Vagina (tissue), 2 donors: Measurements from ENCODE around the gene LPAR1.

Experiments
- CTCF ChIP-seq, 3 experiments: fragments of 450-650 bp in 2 of 3; fragments of 200-600 bp in 1 of 3; sonication (generic) in 1 of 3; IDR thresholded peaks; one replicate each; pipeline ENCODE4 v1.5.1; 2017 to 2019; ENCODE audit warnings: antibody characterized with exemption in 3 of 3, mild to moderate bottlenecking in 2 of 3, moderate library complexity in 2 of 3
- POLR2A ChIP-seq, 2 donors: fragments of 450-650 bp; IDR thresholded peaks; one replicate each; pipeline ENCODE4 v1.6.1; 2017; ENCODE audit warnings: antibody characterized with exemption in 2 of 2, mild to moderate bottlenecking in 2 of 2, moderate library complexity in 2 of 2
- POLR2AphosphoS5 ChIP-seq, 2 donors: sonication (generic); formaldehyde crosslinking; IDR thresholded peaks; one replicate each; pipeline ENCODE4 v1.9.0; 2017; ENCODE audit warnings: antibody characterized with exemption in 2 of 2, mild to moderate bottlenecking in 2 of 2, low read depth in 1 of 2; ENCODE audit not compliant: insufficient read depth in 1 of 2

DNA sequence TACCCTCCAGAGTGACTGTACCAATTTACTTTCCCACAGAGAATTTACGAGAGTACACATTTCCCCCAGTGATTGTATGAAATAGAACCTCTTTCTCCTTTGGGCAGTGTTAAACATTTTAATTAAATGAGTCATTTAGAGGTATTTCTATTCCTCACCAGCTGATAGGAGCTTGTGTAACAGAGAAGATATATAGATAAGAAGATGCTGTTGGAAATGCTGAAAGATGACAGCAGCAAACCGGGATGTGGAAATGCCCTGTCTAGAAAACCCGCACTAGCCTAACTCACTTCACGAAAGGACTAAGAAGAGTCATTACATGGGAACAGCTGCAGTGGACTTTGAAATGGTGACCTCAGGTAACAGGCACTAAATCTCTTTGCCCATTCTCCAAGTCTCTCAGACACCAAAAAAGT, 68.3 kb downstream of the LPAR1 start:
- TF ChIP-seq POLR2A (IDR thresholded peaks at IDR 0.05) = no peak
- TF ChIP-seq CTCF (IDR thresholded peaks at IDR 0.05) = no peak
- TF ChIP-seq POLR2AphosphoS5 (IDR thresholded peaks at IDR 0.05; ENCODE audit: insufficient read depth in 1 of 2, low read depth in 1 of 2) = no peak
